HG03565 (cell line): Measurements from ENCODE around the gene ERBB4.

ENCODE experiments used
- ATAC-seq: cut with Tn5 transposase; IDR thresholded peaks from one replicate; pipeline ENCODE4 v1.9.1; 2021; ENCODE audit warnings: mild to moderate bottlenecking, moderate library complexity; ENCODE audit not compliant: unreplicated experiment

ERBB4 gene

DNA sequence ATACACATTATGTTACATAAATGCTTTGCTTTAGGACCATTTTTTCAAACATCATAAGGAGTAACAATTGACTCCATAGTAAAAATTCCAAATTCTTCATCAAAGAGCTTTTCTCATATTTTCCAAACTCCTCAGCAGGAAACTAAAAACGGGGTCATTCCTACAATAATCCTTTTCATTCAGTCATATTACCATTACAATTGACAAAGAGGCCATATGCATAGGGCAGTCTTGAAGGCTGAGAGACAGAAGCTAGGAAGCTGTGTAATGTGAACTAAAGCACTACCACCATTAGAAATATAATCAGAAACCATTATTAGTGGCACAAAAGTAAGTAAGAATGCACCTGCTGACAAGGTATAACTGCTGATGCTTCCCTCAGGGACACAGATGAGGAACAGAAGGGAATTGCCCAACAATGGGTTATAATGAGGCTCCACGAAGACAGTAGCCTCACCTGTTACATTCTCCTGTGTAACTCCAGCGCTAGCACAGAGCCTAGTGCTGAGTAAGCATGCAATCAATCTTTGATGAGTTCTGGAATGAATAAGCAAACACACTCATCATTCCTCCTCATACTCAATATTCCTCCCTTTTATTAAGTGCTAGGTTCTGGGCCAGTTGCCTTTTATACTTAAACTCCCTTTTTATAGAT lies 1039.9 kb downstream of the ERBB4 start:
- ATAC-seq = no peak

DNA sequence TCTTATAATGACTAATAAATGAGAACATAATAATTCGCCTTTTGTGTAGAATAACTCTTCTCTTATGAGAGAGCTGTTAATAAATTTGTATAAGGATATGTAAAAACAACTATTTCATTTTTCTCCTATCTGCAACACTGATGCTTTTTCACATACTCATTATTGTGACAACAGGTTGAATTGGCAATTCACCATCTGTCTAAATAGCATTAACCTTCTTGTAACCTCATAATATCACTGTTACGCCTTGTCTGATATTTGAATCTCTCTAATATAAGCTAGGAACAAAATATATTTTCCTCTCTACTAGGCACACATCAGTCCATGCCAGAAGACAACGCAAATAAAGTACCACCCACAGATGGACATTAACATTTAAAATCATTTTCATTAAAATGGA lies 1043.3 kb downstream of the ERBB4 start:
- ATAC-seq = no peak

DNA sequence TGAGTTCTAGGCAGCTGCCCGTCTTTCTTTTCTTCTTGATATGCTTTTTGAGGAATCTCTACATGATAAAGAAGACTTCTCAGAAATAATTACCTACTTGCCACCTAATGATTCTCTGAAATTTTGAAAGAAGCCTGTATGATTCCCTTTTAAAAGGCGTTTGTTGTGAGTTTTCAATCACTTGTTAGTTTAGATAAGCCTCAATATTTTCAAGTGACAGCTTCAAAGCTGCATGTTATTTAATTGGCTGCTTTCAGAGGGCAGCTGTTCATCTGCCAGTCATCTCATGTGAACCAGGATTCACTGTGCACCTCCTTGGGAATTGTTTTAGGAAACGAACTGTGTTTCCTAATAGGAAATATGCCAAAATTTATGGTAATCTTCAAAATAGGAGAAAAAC lies 1044.1 kb downstream of the ERBB4 start:
- no peak for ATAC-seq

DNA sequence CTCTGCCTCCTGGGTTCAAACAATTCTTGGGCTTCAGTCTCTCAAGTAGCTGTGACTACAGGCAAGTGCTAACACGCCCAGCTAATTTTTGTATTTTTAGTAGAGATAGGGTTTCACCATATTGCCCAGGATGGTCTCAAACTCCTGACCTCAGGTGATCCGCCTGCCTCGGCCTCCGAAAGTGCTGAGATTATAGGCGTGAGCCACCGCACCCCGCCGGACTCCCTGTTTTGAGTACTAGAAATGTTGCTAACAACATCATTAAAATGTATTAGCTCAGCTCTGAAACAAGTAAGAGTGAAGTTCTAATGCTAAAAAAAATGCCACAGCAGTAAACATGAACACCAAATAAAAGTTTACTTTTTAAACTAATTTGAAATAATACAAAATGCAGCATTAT lies 1044.5 kb downstream of the ERBB4 start:
- ATAC-seq = no peak

DNA sequence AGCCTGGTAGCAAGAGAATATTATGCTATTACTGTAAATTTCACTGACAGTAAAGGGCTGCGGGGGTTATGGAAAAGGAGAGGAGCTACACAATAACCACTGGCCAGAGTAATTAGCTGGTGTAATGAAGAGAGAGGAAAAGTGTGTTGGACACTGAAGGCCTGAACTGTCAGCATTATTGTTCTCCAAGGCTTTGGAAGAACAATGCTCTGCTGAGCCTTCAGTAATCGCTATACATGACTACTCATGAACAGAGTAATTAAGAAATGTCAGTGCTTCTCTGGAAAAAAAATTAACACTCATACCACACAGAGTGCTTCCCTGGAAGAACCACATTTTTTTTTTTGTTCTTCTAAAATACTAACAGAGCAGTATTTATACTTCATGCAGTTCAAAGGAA lies 1050.9 kb downstream of the ERBB4 start:
- no peak for ATAC-seq

DNA sequence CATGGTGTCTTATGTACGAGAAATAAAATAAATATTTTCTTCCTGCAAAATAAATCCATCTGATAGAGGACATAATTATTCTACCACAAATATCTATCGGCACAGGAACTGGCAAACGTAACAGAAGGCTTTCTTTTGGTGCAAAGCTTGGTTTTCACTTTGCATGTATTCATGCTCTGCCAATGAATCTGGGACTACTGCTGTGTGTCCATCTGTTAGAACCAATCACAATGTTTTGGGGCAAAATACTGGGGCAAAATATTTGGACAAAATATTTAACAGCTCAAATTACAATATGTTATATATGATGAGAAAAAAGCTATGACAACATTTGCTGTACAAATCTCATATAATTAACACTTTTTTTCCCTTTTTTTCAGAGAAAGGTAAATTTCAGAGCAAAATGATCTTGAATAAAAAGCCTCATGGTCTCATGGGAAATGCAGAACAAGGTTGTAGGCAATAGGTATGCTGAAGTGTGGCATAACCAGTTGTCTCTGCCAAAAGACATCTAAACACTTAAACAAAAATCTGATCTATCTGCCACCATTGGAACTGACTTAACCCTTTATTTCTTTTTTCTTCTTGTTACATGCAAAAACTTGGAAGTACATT lies 1059.0 kb downstream of the ERBB4 start:
- no peak for ATAC-seq

DNA sequence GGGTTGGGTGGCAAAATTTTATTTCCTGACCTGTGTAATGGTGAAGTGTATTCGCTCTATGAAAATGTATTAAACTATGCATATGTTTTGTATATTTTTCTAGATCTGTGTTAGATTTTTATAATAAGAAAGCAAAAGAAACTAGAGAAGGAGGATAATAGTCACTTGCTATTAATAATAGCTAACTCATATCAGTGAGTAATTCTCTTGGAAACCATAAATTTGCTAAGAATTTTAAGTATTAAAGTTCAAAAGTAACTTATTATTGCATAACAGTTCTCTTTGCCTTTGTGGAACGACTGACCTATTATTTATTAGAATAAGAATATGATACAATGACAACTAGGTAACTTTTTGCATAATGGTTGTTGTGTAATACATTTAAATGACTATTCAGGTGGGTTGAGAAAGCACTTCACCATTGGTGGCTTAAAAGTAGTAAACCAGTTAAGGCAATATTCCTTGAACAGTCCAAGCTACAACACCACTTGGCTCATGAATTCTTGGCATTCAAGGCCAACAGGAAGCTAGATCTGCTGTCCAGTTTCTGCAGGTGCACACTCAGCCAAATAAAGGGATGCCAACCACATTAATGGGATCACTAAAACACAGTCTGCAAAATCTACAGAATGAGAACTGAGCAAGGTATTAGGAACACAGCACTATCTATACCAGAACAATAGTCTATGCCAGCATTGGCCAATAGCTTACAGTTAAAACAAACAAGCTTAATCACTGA lies 1060.9 kb downstream of the ERBB4 start:
- no peak for ATAC-seq

DNA sequence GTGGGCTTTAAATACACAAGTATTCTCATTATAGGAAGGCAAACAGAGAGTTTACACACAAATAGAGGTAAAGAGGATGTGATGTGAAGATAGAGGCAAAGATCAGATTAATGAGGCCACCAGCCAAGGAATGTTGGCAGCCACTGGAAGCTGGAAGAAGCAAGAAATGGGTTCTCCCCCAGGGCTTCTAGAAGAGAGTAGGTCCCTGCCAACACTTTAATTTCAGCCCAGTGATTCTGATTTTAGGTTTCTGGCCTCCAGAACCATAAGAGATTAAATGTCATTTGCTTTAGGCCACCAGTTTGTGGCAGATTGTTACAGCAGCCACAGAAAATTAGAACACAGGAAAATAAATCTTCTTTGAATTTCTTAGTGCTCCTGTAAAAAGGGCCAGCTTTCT lies 1065.5 kb downstream of the ERBB4 start:
- ATAC-seq = no peak

DNA sequence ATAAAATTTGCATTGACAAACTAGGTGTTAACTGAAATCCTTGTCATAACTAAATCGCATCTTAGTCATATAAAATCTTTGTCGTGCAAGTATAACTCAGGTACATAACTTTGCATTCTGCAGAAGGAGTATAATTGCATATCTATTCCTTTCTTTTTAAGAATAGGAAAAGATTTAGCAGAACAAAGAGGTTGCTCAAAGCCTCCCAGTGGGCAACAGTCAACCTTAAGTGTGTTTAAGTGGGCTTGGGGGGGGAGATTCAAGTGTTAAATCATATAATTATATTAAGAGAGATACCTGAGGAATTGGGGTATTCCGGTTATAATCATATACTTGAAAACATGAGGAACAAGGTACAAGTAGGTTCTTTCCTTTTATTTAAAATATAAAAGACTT lies 1068.9 kb downstream of the ERBB4 start:
- no peak for ATAC-seq

DNA sequence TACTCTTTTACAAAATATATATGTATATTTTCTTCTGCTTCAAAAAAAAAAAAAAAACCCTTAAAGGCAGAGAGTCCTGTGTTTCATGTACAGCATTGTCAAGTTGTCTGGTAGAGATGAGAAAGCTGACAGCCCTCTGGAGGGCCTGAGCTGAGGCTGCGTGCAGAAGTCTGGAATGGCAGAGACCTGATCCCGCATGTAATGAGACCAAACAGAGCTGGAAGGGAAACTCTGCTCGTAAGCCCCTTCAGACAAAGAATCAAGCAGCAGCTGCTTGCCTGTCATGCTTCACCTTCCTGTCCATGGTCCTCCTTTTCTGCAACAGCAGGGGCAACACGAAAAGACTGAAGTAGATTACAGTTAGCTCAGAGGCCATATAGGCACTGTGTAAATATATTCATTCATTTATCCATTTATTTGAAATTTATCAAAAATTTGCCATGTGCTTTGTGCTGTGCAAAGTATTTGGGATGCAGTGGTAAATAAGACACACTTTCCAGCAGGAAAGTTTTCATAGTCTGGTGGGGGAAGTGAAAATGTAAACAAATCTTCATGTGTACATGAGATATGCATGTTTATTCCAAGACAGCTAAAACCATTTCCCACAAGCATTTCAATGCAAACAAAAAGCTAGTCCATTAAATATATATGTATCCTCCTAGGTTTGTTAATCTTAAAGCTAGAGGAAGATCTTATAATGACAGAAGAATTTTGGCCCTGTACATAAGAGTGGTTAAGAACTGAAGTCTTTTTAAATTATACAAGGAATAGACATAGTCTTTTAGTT lies 1069.5 kb downstream of the ERBB4 start:
- ATAC-seq = no peak

DNA sequence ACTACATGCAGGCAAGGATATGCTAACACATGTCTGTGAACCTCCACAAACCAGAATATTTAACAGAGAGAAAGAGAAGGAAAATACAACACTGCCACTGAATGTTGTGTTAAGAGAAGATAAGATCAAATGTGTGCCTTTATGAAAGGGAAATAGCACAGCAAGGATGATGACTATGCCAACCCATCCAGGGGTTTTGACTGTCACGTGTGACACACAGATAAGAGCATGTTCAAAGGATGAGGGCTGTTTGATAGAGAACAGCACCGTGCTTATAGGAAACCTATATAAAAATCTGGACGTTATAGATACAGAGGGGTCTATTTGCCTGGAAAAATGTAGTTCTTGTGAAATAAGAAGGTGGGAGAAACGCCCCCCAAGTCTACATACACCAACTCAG lies 1070.4 kb downstream of the ERBB4 start:
- ATAC-seq = no peak

DNA sequence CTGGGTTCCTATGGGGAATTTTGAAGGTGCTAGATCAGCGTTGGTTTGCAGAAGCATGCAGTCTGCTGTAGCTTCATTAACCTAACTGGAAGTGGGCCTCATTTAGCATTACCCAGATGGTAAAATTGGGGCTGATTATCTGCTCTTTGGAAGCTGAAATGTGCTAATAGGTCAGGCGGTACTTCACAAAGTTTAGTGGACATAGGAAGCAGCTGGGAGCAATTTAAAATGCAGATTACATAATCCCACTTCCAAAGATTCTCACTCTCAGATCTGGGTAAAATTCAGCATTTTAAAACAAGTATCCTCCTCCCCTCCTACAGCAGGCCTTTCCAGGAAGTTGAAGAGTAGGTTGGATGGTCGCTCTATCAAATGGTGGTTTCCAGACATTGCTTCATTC lies 1075.2 kb downstream of the ERBB4 start:
- ATAC-seq = no peak

DNA sequence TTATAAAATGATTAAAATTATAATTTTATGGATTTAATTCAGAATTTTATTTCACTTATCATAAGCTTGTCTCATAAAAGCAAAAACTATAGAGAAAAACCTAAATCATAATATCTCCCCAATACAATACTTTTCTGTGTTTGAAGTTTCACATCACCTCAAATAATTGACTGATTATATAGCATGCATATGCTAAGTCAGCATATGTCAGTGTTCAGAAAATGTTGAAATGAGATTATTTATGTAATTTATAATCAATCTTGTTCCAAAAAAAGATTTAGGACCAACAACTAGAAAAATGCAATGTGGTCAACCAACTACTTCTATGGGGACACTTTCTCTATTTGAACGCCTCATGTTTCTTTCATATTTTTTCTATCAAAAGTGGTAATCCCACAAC lies 1079.6 kb downstream of the ERBB4 start:
- no peak for ATAC-seq

DNA sequence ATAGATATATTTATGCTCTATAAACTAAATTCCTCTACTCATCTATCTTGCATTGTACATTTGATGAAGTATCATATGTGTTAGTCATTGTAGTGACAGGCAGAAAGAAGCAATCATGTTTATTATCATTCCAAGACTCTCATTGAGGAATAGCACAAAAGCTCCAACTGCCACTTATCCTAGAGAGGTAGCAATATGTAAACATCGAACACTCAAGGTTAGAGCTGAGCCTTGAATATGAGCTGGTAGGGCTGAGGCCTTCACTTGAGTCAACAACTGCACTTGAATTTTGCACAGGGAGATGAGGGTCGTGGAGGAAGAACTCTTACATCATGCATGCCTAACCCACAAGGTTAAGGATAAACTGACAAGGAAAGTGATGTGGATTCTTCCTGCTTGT lies 1081.3 kb downstream of the ERBB4 start:
- ATAC-seq = no peak

DNA sequence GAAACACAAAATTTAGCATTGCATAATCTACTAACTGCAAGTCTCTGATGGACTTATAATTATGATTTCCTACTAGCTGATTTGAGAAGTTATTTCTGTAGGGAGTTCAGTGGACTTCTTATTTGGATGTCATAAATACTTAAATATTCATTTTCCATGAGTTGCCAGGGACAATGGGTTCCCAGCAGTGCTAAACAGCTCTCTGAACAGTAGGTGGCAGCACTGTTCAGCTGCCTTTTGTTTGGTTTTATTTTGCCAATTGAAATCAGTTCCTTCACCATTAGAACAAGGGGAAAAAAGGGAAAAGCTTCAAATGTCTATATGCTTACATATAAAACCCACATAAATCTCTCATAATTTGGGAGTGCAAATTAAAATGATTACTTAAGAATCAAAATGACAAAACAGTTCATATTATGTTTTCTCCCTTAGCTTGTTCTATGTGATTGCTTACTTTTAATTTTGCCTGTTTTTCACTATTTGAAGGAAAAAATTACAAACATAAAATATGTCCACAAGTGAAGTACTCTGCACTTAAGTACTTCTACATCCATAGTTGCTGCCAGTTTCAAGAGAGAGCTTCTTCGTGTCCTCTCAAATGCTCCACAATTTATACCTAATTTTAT lies 1083.3 kb downstream of the ERBB4 start:
- peak; percentile 73 for ATAC-seq

DNA sequence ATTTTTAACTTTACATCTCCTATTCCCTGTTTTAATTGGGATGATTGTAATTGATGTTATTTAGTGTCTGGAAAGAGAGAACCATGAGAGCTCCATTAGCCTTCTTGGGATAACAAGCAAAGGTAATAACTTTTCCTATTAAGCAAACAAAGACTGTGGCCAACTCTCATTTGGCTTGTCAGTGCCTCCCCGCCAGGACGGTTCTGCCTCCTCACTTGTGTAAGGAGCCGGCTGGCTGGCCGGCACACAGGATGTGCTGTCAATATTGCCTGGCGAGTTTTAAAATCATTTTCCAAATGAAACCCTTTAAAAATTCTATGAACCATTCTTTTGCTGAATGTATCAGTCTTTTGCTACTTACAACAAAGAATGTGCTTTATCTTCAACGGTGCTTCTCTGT lies 1083.9 kb downstream of the ERBB4 start:
- ATAC-seq = no peak

DNA sequence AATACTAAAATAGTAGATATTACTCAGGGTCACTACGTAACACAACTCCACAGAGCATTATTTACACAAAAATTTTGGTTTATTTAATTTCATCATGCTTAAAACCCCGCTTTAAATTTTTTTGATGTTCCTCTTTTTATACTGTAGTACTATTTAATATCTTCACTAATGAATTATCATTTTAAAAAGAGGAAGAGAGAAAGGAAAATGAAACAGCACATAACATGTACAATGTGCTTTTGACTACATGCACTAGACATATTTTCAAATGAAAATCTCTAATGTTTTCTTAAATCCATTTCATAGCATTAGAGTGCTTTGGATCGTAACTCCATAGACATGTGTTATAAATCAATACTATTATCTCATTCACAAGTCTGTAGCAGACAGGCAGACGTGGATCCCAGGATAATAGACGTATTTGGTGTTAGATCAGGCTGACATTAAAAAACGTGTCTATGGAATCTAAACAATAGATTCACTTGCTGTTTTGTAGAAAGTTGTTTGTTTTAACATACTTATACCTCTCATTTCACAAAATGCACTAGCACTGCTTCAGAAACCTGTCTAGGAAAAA lies 1085.2 kb downstream of the ERBB4 start:
- no peak for ATAC-seq

DNA sequence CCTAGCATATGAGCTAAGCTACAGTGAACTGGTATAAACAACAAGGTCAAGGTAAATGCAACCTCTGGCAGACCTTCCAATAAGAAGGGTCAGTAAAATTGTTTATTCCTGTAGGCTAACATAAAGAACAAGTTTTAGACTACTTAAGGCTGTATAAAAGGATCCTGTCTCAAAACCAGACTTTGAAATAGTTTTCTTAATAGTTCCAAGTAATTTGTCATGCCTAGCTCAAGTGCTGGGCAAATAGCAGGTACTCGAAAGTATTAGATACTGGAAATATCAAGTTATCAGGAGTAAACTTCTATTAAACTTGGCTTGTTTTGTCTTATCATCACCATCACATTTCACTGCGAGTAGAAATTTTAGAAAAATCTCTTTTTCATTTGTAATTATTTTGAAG lies 1087.0 kb downstream of the ERBB4 start:
- no peak for ATAC-seq

DNA sequence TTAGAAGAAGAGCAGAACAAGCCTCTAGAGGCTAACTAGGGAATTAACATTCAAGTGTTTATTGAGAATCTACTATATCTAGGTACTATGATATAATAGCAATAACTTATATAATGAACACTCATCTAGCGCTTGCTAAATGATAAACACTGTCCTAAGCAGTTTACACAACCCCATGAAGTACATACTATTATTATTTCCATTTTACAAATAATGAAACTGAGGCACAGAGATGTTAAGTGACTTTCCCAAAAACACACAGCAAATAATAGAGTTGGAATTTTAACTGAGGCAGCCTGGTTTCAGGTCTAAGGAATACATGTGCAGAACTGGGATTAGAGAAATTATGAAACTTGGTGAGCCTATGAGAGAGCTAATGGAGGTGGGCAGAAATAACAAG lies 1088.8 kb downstream of the ERBB4 start:
- no peak for ATAC-seq

DNA sequence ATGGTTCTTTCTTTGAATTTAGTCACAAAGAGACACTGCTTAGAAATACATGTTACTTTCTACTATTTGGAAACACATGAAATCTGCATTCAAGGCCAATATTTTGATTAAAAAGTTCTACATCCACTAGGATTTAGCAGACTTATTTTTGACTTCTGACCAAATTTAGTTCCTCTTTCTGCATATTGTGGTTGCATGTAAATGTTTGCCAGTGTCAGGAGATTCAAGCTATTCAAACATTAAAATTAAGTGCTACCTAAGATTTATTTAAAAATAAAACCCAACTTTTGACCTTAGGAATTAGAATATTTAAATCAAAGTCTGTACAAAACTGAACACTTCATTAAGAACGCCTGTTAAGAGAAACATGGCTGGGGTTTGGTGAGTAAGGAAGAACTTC lies 1091.1 kb downstream of the ERBB4 start:
- ATAC-seq = no peak

DNA sequence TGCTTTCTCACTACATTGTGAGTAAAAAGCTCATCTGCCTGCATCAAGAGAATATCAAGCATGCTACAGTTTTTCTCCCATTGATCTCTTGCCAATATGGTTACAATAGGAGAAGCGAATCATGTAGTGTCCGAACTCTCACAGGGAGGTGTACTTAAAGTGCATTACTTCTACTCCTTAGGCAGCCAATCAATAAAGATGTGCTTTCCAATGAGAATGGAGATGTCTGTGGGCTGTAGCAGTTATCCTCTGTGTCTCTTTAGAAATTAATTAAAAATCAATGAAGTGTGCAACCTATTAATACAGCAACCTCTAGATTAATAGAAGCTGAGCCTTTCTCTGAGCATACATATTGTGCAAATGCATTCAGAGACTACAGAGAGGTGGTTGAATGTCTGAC lies 1098.5 kb downstream of the ERBB4 start:
- ATAC-seq = no peak
